Measurements from ENCODE around the gene OR10G3. TPM values are rescaled to one million over a fixed set of nuclear protein-coding genes. Genes with fewer than 3 reads are reported as not detected.

OR10G3 gene
- polyA plus RNA-seq, 1 donor, result not detected

GRCh38 chr14:21525571-21525961 is 54.3 kb downstream of the OR10G3 start:
- Histone ChIP-seq H3K4me1 (ENCODE audit: control insufficient read depth, insufficient read depth, low read length) (peaks cover 4% of the 10 kb centered on the region), H3K4me3 (ENCODE audit: low read length) (peak overlapping the region; percentile 77), H3K27ac (ENCODE audit: low read length) (no peak overlapping the region), H3K9me3 (ENCODE audit: control insufficient read depth, low read depth, low read length) (no peaks in the 10 kb centered on the region), H3K27me3 (ENCODE audit: control insufficient read depth, insufficient read depth, low read length) (no peaks in the 10 kb centered on the region), H3K36me3 (ENCODE audit: control insufficient read depth, insufficient read depth, low read length) (no peaks in the 10 kb centered on the region)
- peak in 1 of 2 donors; percentile 32 for DNase-seq
- no CpG with 5 or more reads among the region's 12 CpGs for WGBS (ENCODE audit: insufficient coverage, low lambda C conversion rate)

GRCh38 chr14:21524575-21525490 is 55.0 kb downstream of the OR10G3 start:
- Histone ChIP-seq H3K27ac (ENCODE audit: low read length) (no peak overlapping the region), H3K27me3 (ENCODE audit: control insufficient read depth, insufficient read depth, low read length) (no peaks in the 10 kb centered on the region), H3K4me1 (ENCODE audit: control insufficient read depth, insufficient read depth, low read length) (peaks cover 4% of the 10 kb centered on the region), H3K4me3 (ENCODE audit: low read length) (peak overlapping the region; percentile 77), H3K36me3 (ENCODE audit: control insufficient read depth, insufficient read depth, low read length) (no peaks in the 10 kb centered on the region), H3K9me3 (ENCODE audit: control insufficient read depth, low read depth, low read length) (no peaks in the 10 kb centered on the region)
- no CpG with 5 or more reads among the region's 18 CpGs for WGBS (ENCODE audit: insufficient coverage, low lambda C conversion rate)
- DNase-seq, result no peak

GRCh38 chr14:21523203-21523602 is 56.7 kb downstream of the OR10G3 start:
- no peak for DNase-seq
- Histone ChIP-seq H3K9me3 (ENCODE audit: control insufficient read depth, low read depth, low read length) (no peaks in the 10 kb centered on the region), H3K36me3 (ENCODE audit: control insufficient read depth, insufficient read depth, low read length) (no peaks in the 10 kb centered on the region), H3K27ac (ENCODE audit: low read length) (no peak overlapping the region), H3K4me3 (ENCODE audit: low read length) (no peak overlapping the region), H3K4me1 (ENCODE audit: control insufficient read depth, insufficient read depth, low read length) (peaks cover 4% of the 10 kb centered on the region), H3K27me3 (ENCODE audit: control insufficient read depth, insufficient read depth, low read length) (no peaks in the 10 kb centered on the region)
- WGBS (ENCODE audit: insufficient coverage, low lambda C conversion rate), result no CpG with 5 or more reads among the region's 7 CpGs

GRCh38 chr14:21521501-21521900 is 58.4 kb downstream of the OR10G3 start:
- Histone ChIP-seq H3K36me3 (ENCODE audit: control insufficient read depth, insufficient read depth, low read length) (no peaks in the 10 kb centered on the region), H3K9me3 (ENCODE audit: control insufficient read depth, low read depth, low read length) (no peaks in the 10 kb centered on the region), H3K27ac (ENCODE audit: low read length) (no peak overlapping the region), H3K4me1 (ENCODE audit: control insufficient read depth, insufficient read depth, low read length) (no peaks in the 10 kb centered on the region), H3K27me3 (ENCODE audit: control insufficient read depth, insufficient read depth, low read length) (no peaks in the 10 kb centered on the region), H3K4me3 (ENCODE audit: low read length) (no peak overlapping the region)
- 100% methylated on average over 2 of the region's 2 CpGs for WGBS (ENCODE audit: insufficient coverage, low lambda C conversion rate)
- DNase-seq, result no peak

GRCh38 chr14:21520767-21521166 is 59.1 kb downstream of the OR10G3 start:
- Histone ChIP-seq H3K27ac (ENCODE audit: low read length) (no peak overlapping the region), H3K36me3 (ENCODE audit: control insufficient read depth, insufficient read depth, low read length) (no peaks in the 10 kb centered on the region), H3K4me1 (ENCODE audit: control insufficient read depth, insufficient read depth, low read length) (no peaks in the 10 kb centered on the region), H3K4me3 (ENCODE audit: low read length) (no peak overlapping the region), H3K9me3 (ENCODE audit: control insufficient read depth, low read depth, low read length) (no peaks in the 10 kb centered on the region), H3K27me3 (ENCODE audit: control insufficient read depth, insufficient read depth, low read length) (no peaks in the 10 kb centered on the region)
- no peak for DNase-seq
- WGBS (ENCODE audit: insufficient coverage, low lambda C conversion rate), result no CpG with 5 or more reads among the region's 1 CpG

- H3K27me3 ChIP-seq (ENCODE audit: control insufficient read depth, insufficient read depth, low read length), result no peaks in the 10 kb centered on the region
- H3K9me3 ChIP-seq (ENCODE audit: control insufficient read depth, low read depth, low read length), result no peaks in the 10 kb centered on the region
- H3K27ac ChIP-seq (ENCODE audit: low read length), result no peak overlapping the region
- 79% methylated on average over 2 of the region's 2 CpGs for WGBS (ENCODE audit: insufficient coverage, low lambda C conversion rate)
- no peaks in the 10 kb centered on the region for H3K36me3 ChIP-seq (ENCODE audit: control insufficient read depth, insufficient read depth, low read length)
- no peak for DNase-seq
- no peak overlapping the region for H3K4me3 ChIP-seq (ENCODE audit: low read length)
- H3K4me1 ChIP-seq (ENCODE audit: control insufficient read depth, insufficient read depth, low read length), result no peaks in the 10 kb centered on the region
These were observed 61.2 kb downstream of the OR10G3 start for GRCh38 chr14:21518725-21519124.

Other genes with a start within 250 kb of the OR10G3 start
- gene SUPT16H, start 196.1 kb downstream of the OR10G3 start, polyA plus RNA-seq, result 81.9 TPM
- 40.0 TPM for gene CHD8, start 124.0 kb downstream of the OR10G3 start, polyA plus RNA-seq
- gene RAB2B, start 103.1 kb downstream of the OR10G3 start, polyA plus RNA-seq, result 31.6 TPM
- gene TOX4, start 102.9 kb downstream of the OR10G3 start, polyA plus RNA-seq, result 55.2 TPM
- gene METTL3, start 68.7 kb downstream of the OR10G3 start, polyA plus RNA-seq, result 57.9 TPM
- gene SALL2, start 53.7 kb downstream of the OR10G3 start, polyA plus RNA-seq, result 10.2 TPM
- not detected for gene OR10G2, start 54.9 kb upstream of the OR10G3 start, polyA plus RNA-seq
- gene OR4E2, start 73.8 kb upstream of the OR10G3 start, polyA plus RNA-seq, result not detected
- gene OR4E1, start 93.7 kb upstream of the OR10G3 start, polyA plus RNA-seq, result not detected